HepG2 (cell line): ENCODE results near the gene KLHL21. TPM values are rescaled to one million over a fixed set of nuclear protein-coding genes. Genes with fewer than 3 reads are reported as not detected.

Experiments
- AKAP8 ChIP-seq: sonication (generic); formaldehyde crosslinking; IDR thresholded peaks from 2 replicates; pipeline ENCODE4 v1.5.1; 2020; ENCODE audit warnings: mild to moderate bottlenecking, missing genetic modification reagents
- EEA1 ChIP-seq: sonication (generic); formaldehyde crosslinking; IDR thresholded peaks from 2 replicates; pipeline ENCODE4 v1.5.1; 2020; ENCODE audit warnings: mild to moderate bottlenecking, missing genetic modification reagents, borderline replicate concordance
- HOXA3 ChIP-seq: sonication (generic); formaldehyde crosslinking; IDR thresholded peaks from 2 replicates; pipeline ENCODE4 v1.5.0; 2020; ENCODE audit warnings: missing genetic modification reagents
- ZNF24 ChIP-seq: fragments of 450-650 bp; IDR thresholded peaks from 2 replicates; pipeline ENCODE4 v1.6.1; 2017; ENCODE audit warnings: antibody characterized with exemption, mild to moderate bottlenecking
- ZNF264 ChIP-seq: sonication (generic); formaldehyde crosslinking; IDR thresholded peaks from 2 replicates; pipeline ENCODE4 v1.4.0; 2020; ENCODE audit warnings: missing genetic modification reagents
- ZNF883 ChIP-seq: sonication (generic); formaldehyde crosslinking; IDR thresholded peaks from 2 replicates; pipeline ENCODE4 v1.5.1; 2020; ENCODE audit warnings: mild to moderate bottlenecking, missing genetic modification reagents; ENCODE audit errors: not compliant biosample characterization
- polyA plus RNA-seq, 8 experiments: library from polyadenylated mRNA; depleted of rRNA in 3 of 8; stranded (reverse) in 7 of 8; unstranded in 1 of 8; fragments of >200 nt; fragmentation: Illumina TruSeq in 4 of 8; extraction: Trizol in 4 of 8; gene quantifications; 2 replicates each; pipeline versions ENCODE4 v1.2.1 to v1.2.3, GENCODE V29; 2011 to 2016; ENCODE audit warnings: low read depth in 4 of 8, missing spikeins in 1 of 8, mixed read lengths in 1 of 8; ENCODE audit not compliant: insufficient read depth in 1 of 8
- total RNA-seq, 5 experiments: library from RNA; depleted of rRNA; stranded (reverse); fragments of >200 nt; fragmentation: Illumina TruSeq; extraction: Trizol; gene quantifications; 2 replicates each; pipeline ENCODE4 v1.2.3, GENCODE V29; 2016; ENCODE audit warnings: low read depth in 1 of 5
- TF ChIP-seq, protein P1 (sequence below): sonication (generic); formaldehyde crosslinking; IDR thresholded peaks from 2 replicates; pipeline ENCODE4 v1.5.1; 2020; ENCODE audit warnings: mild to moderate bottlenecking, missing genetic modification reagents, moderate library complexity
- TF ChIP-seq, protein P2 (sequence below): sonication (generic); formaldehyde crosslinking; IDR thresholded peaks from 2 replicates; pipeline ENCODE4 v1.8.0; 2023; ENCODE audit warnings: mild to moderate bottlenecking, missing genetic modification reagents
- TF ChIP-seq, protein P3 (sequence below): sonication (generic); formaldehyde crosslinking; IDR thresholded peaks from 2 replicates; pipeline ENCODE4 v1.4.0; 2020; ENCODE audit warnings: missing genetic modification reagents, borderline replicate concordance
- TF ChIP-seq, protein P4 (sequence below): sonication (generic); formaldehyde crosslinking; conservative IDR thresholded peaks from 2 replicates; pipeline ENCODE4 v1.4.0; 2020; ENCODE audit warnings: missing genetic modification reagents
- TF ChIP-seq, protein P5 (sequence below): sonication (generic); formaldehyde crosslinking; IDR thresholded peaks from 2 replicates; pipeline ENCODE4 v1.4.0; 2020; ENCODE audit warnings: missing genetic modification reagents

The KLHL21 gene
- total and polyA plus RNA-seq, 2 of the 13 experiments (the other 11 are each of a cell fraction or from before 2014, with no cell fraction given) = 14.8 to 25.0 TPM

DNA sequence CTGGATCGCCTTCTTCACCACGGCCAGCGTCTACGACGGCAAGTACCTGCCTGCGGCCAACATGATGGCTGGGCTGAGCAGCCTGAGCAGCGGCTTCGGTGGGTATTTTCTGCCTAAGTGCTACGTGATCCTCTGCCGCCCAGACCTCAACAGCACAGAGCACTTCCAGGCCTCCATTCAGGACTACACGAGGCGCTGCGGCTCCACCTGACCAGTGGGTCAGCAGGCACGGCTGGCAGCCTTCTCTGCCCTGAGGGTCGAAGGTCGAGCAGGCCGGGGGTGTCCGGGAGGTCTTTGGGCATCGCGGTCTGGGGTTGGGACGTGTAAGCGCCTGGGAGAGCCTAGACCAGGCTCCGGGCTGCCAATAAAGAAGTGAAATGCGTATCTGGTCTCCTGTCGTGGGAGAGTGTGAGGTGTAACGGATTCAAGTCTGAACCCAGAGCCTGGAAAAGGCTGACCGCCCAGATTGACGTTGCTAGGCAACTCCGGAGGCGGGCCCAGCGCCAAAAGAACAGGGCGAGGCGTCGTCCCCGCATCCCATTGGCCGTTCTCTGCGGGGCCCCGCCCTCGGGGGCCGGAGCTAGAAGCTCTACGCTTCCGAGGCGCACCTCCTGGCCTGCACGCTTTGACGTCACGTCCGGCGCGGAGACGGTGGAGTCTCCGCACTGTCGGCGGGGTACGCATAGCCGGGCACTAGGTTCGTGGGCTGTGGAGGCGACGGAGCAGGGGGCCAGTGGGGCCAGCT, 23.1 kb downstream of the KLHL21 start, which contains the start of gene ZBTB48 (continued):
- TF ChIP-seq, protein P1, sequence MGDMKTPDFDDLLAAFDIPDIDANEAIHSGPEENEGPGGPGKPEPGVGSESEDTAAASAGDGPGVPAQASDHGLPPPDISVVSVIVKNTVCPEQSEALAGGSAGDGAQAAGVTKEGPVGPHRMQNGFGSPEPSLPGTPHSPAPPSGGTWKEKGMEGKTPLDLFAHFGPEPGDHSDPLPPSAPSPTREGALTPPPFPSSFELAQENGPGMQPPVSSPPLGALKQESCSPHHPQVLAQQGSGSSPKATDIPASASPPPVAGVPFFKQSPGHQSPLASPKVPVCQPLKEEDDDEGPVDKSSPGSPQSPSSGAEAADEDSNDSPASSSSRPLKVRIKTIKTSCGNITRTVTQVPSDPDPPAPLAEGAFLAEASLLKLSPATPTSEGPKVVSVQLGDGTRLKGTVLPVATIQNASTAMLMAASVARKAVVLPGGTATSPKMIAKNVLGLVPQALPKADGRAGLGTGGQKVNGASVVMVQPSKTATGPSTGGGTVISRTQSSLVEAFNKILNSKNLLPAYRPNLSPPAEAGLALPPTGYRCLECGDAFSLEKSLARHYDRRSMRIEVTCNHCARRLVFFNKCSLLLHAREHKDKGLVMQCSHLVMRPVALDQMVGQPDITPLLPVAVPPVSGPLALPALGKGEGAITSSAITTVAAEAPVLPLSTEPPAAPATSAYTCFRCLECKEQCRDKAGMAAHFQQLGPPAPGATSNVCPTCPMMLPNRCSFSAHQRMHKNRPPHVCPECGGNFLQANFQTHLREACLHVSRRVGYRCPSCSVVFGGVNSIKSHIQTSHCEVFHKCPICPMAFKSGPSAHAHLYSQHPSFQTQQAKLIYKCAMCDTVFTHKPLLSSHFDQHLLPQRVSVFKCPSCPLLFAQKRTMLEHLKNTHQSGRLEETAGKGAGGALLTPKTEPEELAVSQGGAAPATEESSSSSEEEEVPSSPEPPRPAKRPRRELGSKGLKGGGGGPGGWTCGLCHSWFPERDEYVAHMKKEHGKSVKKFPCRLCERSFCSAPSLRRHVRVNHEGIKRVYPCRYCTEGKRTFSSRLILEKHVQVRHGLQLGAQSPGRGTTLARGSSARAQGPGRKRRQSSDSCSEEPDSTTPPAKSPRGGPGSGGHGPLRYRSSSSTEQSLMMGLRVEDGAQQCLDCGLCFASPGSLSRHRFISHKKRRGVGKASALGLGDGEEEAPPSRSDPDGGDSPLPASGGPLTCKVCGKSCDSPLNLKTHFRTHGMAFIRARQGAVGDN (CRISPR knock-in tag) = peak; percentile 97
- TF ChIP-seq AKAP8 (CRISPR knock-in tag) = no peak
- TF ChIP-seq, protein P2, sequence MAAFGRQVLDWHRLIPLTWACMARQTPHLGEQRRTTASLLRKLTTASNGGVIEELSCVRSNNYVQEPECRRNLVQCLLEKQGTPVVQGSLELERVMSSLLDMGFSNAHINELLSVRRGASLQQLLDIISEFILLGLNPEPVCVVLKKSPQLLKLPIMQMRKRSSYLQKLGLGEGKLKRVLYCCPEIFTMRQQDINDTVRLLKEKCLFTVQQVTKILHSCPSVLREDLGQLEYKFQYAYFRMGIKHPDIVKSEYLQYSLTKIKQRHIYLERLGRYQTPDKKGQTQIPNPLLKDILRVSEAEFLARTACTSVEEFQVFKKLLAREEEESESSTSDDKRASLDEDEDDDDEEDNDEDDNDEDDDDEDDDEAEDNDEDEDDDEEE (CRISPR knock-in tag) = no peak
- no peak for TF ChIP-seq EEA1 (CRISPR knock-in tag)
- TF ChIP-seq, protein P3, sequence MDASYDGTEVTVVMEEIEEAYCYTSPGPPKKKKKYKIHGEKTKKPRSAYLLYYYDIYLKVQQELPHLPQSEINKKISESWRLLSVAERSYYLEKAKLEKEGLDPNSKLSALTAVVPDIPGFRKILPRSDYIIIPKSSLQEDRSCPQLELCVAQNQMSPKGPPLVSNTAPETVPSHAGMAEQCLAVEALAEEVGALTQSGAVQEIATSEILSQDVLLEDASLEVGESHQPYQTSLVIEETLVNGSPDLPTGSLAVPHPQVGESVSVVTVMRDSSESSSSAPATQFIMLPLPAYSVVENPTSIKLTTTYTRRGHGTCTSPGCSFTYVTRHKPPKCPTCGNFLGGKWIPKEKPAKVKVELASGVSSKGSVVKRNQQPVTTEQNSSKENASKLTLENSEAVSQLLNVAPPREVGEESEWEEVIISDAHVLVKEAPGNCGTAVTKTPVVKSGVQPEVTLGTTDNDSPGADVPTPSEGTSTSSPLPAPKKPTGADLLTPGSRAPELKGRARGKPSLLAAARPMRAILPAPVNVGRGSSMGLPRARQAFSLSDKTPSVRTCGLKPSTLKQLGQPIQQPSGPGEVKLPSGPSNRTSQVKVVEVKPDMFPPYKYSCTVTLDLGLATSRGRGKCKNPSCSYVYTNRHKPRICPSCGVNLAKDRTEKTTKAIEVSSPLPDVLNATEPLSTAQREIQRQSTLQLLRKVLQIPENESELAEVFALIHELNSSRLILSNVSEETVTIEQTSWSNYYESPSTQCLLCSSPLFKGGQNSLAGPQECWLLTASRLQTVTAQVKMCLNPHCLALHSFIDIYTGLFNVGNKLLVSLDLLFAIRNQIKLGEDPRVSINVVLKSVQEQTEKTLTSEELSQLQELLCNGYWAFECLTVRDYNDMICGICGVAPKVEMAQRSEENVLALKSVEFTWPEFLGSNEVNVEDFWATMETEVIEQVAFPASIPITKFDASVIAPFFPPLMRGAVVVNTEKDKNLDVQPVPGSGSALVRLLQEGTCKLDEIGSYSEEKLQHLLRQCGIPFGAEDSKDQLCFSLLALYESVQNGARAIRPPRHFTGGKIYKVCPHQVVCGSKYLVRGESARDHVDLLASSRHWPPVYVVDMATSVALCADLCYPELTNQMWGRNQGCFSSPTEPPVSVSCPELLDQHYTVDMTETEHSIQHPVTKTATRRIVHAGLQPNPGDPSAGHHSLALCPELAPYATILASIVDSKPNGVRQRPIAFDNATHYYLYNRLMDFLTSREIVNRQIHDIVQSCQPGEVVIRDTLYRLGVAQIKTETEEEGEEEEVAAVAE (CRISPR knock-in tag) = 0 out of 2 replicates have a peak, but pooled peaks have one; percentile 19
- no peak for TF ChIP-seq ZNF24
- TF ChIP-seq ZNF883 (CRISPR knock-in tag) = peak; percentile 61
- no peak for TF ChIP-seq ZNF264 (CRISPR knock-in tag)
- TF ChIP-seq HOXA3 (CRISPR knock-in tag) = peak; percentile 91
- TF ChIP-seq, protein P4, sequence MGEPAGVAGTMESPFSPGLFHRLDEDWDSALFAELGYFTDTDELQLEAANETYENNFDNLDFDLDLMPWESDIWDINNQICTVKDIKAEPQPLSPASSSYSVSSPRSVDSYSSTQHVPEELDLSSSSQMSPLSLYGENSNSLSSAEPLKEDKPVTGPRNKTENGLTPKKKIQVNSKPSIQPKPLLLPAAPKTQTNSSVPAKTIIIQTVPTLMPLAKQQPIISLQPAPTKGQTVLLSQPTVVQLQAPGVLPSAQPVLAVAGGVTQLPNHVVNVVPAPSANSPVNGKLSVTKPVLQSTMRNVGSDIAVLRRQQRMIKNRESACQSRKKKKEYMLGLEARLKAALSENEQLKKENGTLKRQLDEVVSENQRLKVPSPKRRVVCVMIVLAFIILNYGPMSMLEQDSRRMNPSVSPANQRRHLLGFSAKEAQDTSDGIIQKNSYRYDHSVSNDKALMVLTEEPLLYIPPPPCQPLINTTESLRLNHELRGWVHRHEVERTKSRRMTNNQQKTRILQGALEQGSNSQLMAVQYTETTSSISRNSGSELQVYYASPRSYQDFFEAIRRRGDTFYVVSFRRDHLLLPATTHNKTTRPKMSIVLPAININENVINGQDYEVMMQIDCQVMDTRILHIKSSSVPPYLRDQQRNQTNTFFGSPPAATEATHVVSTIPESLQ (CRISPR knock-in tag) = no peak
- TF ChIP-seq, protein P5, sequence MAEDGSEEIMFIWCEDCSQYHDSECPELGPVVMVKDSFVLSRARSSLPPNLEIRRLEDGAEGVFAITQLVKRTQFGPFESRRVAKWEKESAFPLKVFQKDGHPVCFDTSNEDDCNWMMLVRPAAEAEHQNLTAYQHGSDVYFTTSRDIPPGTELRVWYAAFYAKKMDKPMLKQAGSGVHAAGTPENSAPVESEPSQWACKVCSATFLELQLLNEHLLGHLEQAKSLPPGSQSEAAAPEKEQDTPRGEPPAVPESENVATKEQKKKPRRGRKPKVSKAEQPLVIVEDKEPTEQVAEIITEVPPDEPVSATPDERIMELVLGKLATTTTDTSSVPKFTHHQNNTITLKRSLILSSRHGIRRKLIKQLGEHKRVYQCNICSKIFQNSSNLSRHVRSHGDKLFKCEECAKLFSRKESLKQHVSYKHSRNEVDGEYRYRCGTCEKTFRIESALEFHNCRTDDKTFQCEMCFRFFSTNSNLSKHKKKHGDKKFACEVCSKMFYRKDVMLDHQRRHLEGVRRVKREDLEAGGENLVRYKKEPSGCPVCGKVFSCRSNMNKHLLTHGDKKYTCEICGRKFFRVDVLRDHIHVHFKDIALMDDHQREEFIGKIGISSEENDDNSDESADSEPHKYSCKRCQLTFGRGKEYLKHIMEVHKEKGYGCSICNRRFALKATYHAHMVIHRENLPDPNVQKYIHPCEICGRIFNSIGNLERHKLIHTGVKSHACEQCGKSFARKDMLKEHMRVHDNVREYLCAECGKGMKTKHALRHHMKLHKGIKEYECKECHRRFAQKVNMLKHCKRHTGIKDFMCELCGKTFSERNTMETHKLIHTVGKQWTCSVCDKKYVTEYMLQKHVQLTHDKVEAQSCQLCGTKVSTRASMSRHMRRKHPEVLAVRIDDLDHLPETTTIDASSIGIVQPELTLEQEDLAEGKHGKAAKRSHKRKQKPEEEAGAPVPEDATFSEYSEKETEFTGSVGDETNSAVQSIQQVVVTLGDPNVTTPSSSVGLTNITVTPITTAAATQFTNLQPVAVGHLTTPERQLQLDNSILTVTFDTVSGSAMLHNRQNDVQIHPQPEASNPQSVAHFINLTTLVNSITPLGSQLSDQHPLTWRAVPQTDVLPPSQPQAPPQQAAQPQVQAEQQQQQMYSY (CRISPR knock-in tag) = no peak
